HUES64 (cell line): ENCODE data around the gene SLC37A1.

Experiments used
- H3K27ac ChIP-seq: 2 replicates; pipeline ENCODE4 v1.7.0; 2013; ENCODE audit warnings: low read depth, low read length, inconsistent platforms
- H3K27me3 ChIP-seq: 2 replicates; pipeline ENCODE4 v1.6.1; 2013; ENCODE audit warnings: mild to moderate bottlenecking, low read length; ENCODE audit not compliant: insufficient read depth
- H3K36me3 ChIP-seq: 2 replicates; pipeline ENCODE4 v1.6.1; 2013; ENCODE audit warnings: mild to moderate bottlenecking, low read length; ENCODE audit not compliant: insufficient read depth
- H3K4me1 ChIP-seq: 2 replicates; pipeline ENCODE4 v1.6.1; 2013; ENCODE audit warnings: mild to moderate bottlenecking, low read length, moderate library complexity; ENCODE audit not compliant: insufficient read depth
- H3K4me3 ChIP-seq: 2 replicates; pipeline ENCODE4 v1.5.1; 2013; ENCODE audit warnings: mild to moderate bottlenecking, low read length, moderate library complexity
- H3K9ac ChIP-seq: 2 replicates; pipeline ENCODE4 v1.6.1; 2013; ENCODE audit warnings: mild to moderate bottlenecking, low read depth, low read length
- H3K9me3 ChIP-seq: 2 replicates; pipeline ENCODE4 v1.6.1; 2013; ENCODE audit warnings: low read depth, low read length; ENCODE audit not compliant: insufficient read depth
- WGBS: fragments of 150-250, 120-280 bp; methylation state at CpG from one replicate; pipeline ENCODE4 v1.1.7; 2013; ENCODE audit warnings: missing lambda C conversion rate; 5-methylcytosine and 5-hydroxymethylcytosine counted together

Gene SLC37A1

GRCh38 chr21:42522271-42522670 is 8.6 kb downstream of the SLC37A1 start:
- H3K36me3 ChIP-seq: peaks cover 12% of the 10 kb centered on the region; the same call in 1 of the 2 replicates
- no peaks in the 10 kb centered on the region for H3K27me3 ChIP-seq
- H3K9ac ChIP-seq: no peak overlapping the region
- H3K9me3 ChIP-seq: no peaks in the 10 kb centered on the region
- H3K27ac ChIP-seq: no peak overlapping the region
- WGBS: 96% methylated on average over 14 of the region's 14 CpGs
- H3K4me3 ChIP-seq: no peak overlapping the region
- H3K4me1 ChIP-seq: peaks cover 26% of the 10 kb centered on the region

GRCh38 chr21:42522771-42523170 is 9.1 kb downstream of the SLC37A1 start:
- H3K4me3 ChIP-seq: no peak overlapping the region
- no peak overlapping the region for H3K27ac ChIP-seq
- 97% methylated on average over 8 of the region's 8 CpGs for WGBS
- peaks cover 12% of the 10 kb centered on the region; the same call in 1 of the 2 replicates for H3K36me3 ChIP-seq
- H3K9ac ChIP-seq: no peak overlapping the region
- H3K27me3 ChIP-seq: no peaks in the 10 kb centered on the region
- H3K4me1 ChIP-seq: peaks cover 22% of the 10 kb centered on the region
- H3K9me3 ChIP-seq: no peaks in the 10 kb centered on the region

- peaks cover 22% of the 10 kb centered on the region for H3K4me1 ChIP-seq
- no peaks in the 10 kb centered on the region for H3K9me3 ChIP-seq
- peaks cover 12% of the 10 kb centered on the region; the same call in 1 of the 2 replicates for H3K36me3 ChIP-seq
- H3K4me3 ChIP-seq: no peak overlapping the region
- no peak overlapping the region for H3K9ac ChIP-seq
- 95% methylated on average over 7 of the region's 7 CpGs for WGBS
- no peak overlapping the region for H3K27ac ChIP-seq
- no peaks in the 10 kb centered on the region for H3K27me3 ChIP-seq
These were observed 9.6 kb downstream of the SLC37A1 start for GRCh38 chr21:42523211-42523610.

- no peak overlapping the region; the same call in 1 of the 2 replicates for H3K4me3 ChIP-seq
- WGBS: 79% methylated on average over 9 of the region's 9 CpGs
- peak overlapping the region; percentile 39; the same call in 1 of the 2 replicates for H3K9ac ChIP-seq
- H3K27ac ChIP-seq: peak overlapping the region; percentile 1; the same call in 1 of the 2 replicates
- peaks cover 10% of the 10 kb centered on the region; the same call in 1 of the 2 replicates for H3K36me3 ChIP-seq
- no peaks in the 10 kb centered on the region for H3K9me3 ChIP-seq
- H3K4me1 ChIP-seq: peaks cover 22% of the 10 kb centered on the region
- no peaks in the 10 kb centered on the region for H3K27me3 ChIP-seq
These were observed 10.3 kb downstream of the SLC37A1 start for GRCh38 chr21:42523941-42524340.

GRCh38 chr21:42524341-42525028 is 10.8 kb downstream of the SLC37A1 start:
- Histone ChIP-seq H3K9me3 (no peaks in the 10 kb centered on the region), H3K4me3 (peak overlapping the region; percentile 49), H3K36me3 (peaks cover 10% of the 10 kb centered on the region; the same call in 1 of the 2 replicates), H3K27me3 (no peaks in the 10 kb centered on the region), H3K27ac (peak overlapping the region; percentile 1; the same call in 1 of the 2 replicates), H3K9ac (peak overlapping the region; percentile 39; the same call in 1 of the 2 replicates), H3K4me1 (peaks cover 22% of the 10 kb centered on the region)
- WGBS: 31% methylated on average over 17 of the region's 17 CpGs

- 26% methylated on average over 14 of the region's 15 CpGs for WGBS
- peak overlapping the region; percentile 49 for H3K4me3 ChIP-seq
- peaks cover 4% of the 10 kb centered on the region; the same call in 1 of the 2 replicates for H3K36me3 ChIP-seq
- peaks cover 22% of the 10 kb centered on the region for H3K4me1 ChIP-seq
- no peak overlapping the region for H3K9ac ChIP-seq
- no peaks in the 10 kb centered on the region for H3K27me3 ChIP-seq
- no peaks in the 10 kb centered on the region for H3K9me3 ChIP-seq
- no peak overlapping the region for H3K27ac ChIP-seq
These were observed 11.5 kb downstream of the SLC37A1 start for GRCh38 chr21:42525029-42525581.

- Histone ChIP-seq H3K9ac (no peak overlapping the region), H3K27ac (no peak overlapping the region), H3K4me3 (no peak overlapping the region), H3K4me1 (peaks cover 22% of the 10 kb centered on the region), H3K36me3 (peaks cover 3% of the 10 kb centered on the region; the same call in 1 of the 2 replicates), H3K9me3 (no peaks in the 10 kb centered on the region), H3K27me3 (no peaks in the 10 kb centered on the region)
- WGBS: 88% methylated on average over 9 of the region's 9 CpGs
These were observed 12.2 kb downstream of the SLC37A1 start for GRCh38 chr21:42525676-42526378.

- H3K4me1 ChIP-seq: peaks cover 22% of the 10 kb centered on the region
- no peaks in the 10 kb centered on the region for H3K27me3 ChIP-seq
- no peak overlapping the region for H3K27ac ChIP-seq
- H3K36me3 ChIP-seq: peaks cover 3% of the 10 kb centered on the region; the same call in 1 of the 2 replicates
- no peak overlapping the region for H3K4me3 ChIP-seq
- no peak overlapping the region for H3K9ac ChIP-seq
- no peaks in the 10 kb centered on the region for H3K9me3 ChIP-seq
- 89% methylated on average over 9 of the region's 9 CpGs for WGBS
These were observed 12.7 kb downstream of the SLC37A1 start for GRCh38 chr21:42526379-42526727.

GRCh38 chr21:42527127-42527488 is 13.5 kb downstream of the SLC37A1 start:
- Histone ChIP-seq H3K36me3 (no peaks in the 10 kb centered on the region; the same call in 1 of the 2 replicates), H3K9me3 (no peaks in the 10 kb centered on the region), H3K4me1 (peaks cover 22% of the 10 kb centered on the region), H3K27ac (no peak overlapping the region), H3K27me3 (no peaks in the 10 kb centered on the region), H3K4me3 (no peak overlapping the region), H3K9ac (no peak overlapping the region)
- WGBS: 94% methylated on average over 8 of the region's 8 CpGs

GRCh38 chr21:42527489-42528158 is 14.0 kb downstream of the SLC37A1 start:
- Histone ChIP-seq H3K27ac (no peak overlapping the region), H3K4me3 (no peak overlapping the region), H3K9ac (no peak overlapping the region), H3K4me1 (peaks cover 22% of the 10 kb centered on the region), H3K36me3 (no peaks in the 10 kb centered on the region; the same call in 1 of the 2 replicates), H3K27me3 (no peaks in the 10 kb centered on the region), H3K9me3 (no peaks in the 10 kb centered on the region)
- 91% methylated on average over 13 of the region's 13 CpGs for WGBS

GRCh38 chr21:42530167-42530518 is 16.5 kb downstream of the SLC37A1 start:
- Histone ChIP-seq H3K9ac (no peak overlapping the region), H3K9me3 (no peaks in the 10 kb centered on the region), H3K27ac (no peak overlapping the region), H3K27me3 (no peaks in the 10 kb centered on the region), H3K4me1 (peaks cover 8% of the 10 kb centered on the region), H3K4me3 (no peak overlapping the region), H3K36me3 (peaks cover 2% of the 10 kb centered on the region; the same call in 1 of the 2 replicates)
- WGBS: 92% methylated on average over 5 of the region's 5 CpGs
